SU-DHL-6 (cell line): Measurements from ENCODE around the gene MYL6.

Experiments
- H2AFZ ChIP-seq: fragments of 200-600 bp; sonication (generic); 2 replicates; pipeline ENCODE4 v1.6.1; 2014; ENCODE audit warnings: low read depth, mild to moderate bottlenecking, moderate library complexity, mixed read lengths, antibody characterized with exemption, low read length; ENCODE audit not compliant: severe bottlenecking
- H3F3A ChIP-seq: fragments of 200-600 bp; shearing (Covaris generic); 2 replicates; pipeline ENCODE4 v1.6.0; 2016; ENCODE audit warnings: antibody characterized with exemption, mild to moderate bottlenecking; ENCODE audit not compliant: insufficient read depth
- H3K27ac ChIP-seq: fragments of 200-600 bp; sonication (generic); 2 replicates; pipeline ENCODE4 v1.5.1; 2016; ENCODE audit warnings: low read depth, mild to moderate bottlenecking, low read length, moderate library complexity, mixed read lengths
- H3K27me3 ChIP-seq: fragments of 200-600 bp; sonication (generic), shearing (Covaris generic); 2 replicates; pipeline ENCODE4 v1.6.0; 2014; ENCODE audit warnings: mild to moderate bottlenecking, low read length
- H3K36me3 ChIP-seq: fragments of 200-600 bp; sonication (generic); 2 replicates; pipeline ENCODE4 v1.6.1; 2014; ENCODE audit warnings: mild to moderate bottlenecking, low read length, mixed read lengths
- H3K4me2 ChIP-seq: fragments of 300-600, 200-600 bp; shearing (Covaris generic), sonication (generic); 2 replicates; pipeline ENCODE4 v1.6.0; 2014; ENCODE audit warnings: low read length, low read depth, mild to moderate bottlenecking; ENCODE audit not compliant: poor library complexity, severe bottlenecking
- H3K4me3 ChIP-seq: fragments of 200-600 bp; sonication (generic); 2 replicates; pipeline ENCODE4 v1.5.1; 2014; ENCODE audit warnings: antibody characterized with exemption, low read length, mild to moderate bottlenecking, mixed read lengths; ENCODE audit not compliant: insufficient read depth, poor library complexity, severe bottlenecking
- H3K79me2 ChIP-seq: fragments of 200-600 bp; sonication (generic); 2 replicates; pipeline ENCODE4 v1.6.1; 2014; ENCODE audit warnings: mild to moderate bottlenecking, low read length, moderate library complexity; ENCODE audit not compliant: insufficient read depth
- H3K9ac ChIP-seq: fragments of 200-600 bp; sonication (generic); 2 replicates; pipeline ENCODE4 v1.7.0; 2014; ENCODE audit warnings: mild to moderate bottlenecking, low read length
- H3K9me2 ChIP-seq: fragments of 200-600 bp; sonication (generic); replicated peaks from 2 replicates; pipeline ENCODE4 v1.6.1; 2014; ENCODE audit warnings: low read length; ENCODE audit not compliant: insufficient read depth
- H3K9me3 ChIP-seq: fragments of 200-600 bp; sonication (generic); 2 replicates; pipeline ENCODE4 v1.6.1; 2014; ENCODE audit warnings: low read length, mixed read lengths; ENCODE audit not compliant: insufficient read depth
- H4K20me1 ChIP-seq: fragments of 200-600 bp; sonication (generic); 2 replicates; pipeline ENCODE4 v1.6.1; 2014; ENCODE audit warnings: low read depth, mild to moderate bottlenecking, antibody characterized with exemption, low read length, moderate library complexity, mixed read lengths
- CTCF ChIP-seq: fragments of 200-600 bp; sonication (generic); IDR thresholded peaks from one replicate; pipeline ENCODE4 v1.5.1; 2017; ENCODE audit warnings: antibody characterized with exemption, mild to moderate bottlenecking, low read length, moderate library complexity; ENCODE audit not compliant: insufficient read depth, poor library complexity, severe bottlenecking
- EZH2phosphoT487 ChIP-seq: fragments of 200-600 bp; sonication (generic), shearing (Covaris generic); conservative IDR thresholded peaks from 2 replicates; pipeline ENCODE4 v1.6.1; 2018; ENCODE audit warnings: mild to moderate bottlenecking, antibody characterized with exemption, low read length, moderate library complexity, mixed read lengths

The MYL6 gene

DNA sequence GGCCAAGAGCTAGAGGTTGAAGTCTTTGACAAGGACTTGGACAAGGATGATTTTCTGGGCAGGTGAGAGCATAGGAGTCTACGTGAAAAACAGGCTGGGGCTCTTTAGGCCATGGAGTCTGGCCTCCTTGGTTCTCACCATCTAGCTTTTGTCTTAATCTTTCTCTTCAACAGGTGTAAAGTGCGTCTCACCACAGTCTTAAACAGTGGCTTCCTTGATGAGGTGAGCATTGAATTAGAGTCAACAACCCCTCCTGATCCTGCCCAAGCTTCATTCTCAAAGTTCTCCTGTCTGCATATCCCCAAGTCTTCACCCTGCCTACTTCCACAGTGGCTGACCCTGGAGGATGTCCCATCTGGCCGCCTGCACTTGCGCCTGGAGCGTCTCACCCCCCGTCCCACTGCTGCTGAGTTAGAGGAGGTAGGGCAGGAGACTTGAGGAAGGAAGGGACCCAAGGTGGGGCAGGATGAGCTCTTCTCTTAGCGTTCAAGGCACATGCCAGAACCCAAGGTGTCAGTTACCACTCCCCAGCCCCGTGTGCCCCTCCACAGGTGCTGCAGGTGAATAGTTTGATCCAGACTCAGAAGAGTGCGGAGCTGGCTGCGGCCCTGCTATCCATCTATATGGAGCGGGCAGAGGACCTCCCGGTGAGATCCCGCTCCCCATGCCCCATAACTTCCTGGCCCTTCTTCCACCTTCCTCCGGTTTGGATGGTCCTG, 20.1 kb upstream of the MYL6 start:
- H3K4me3 ChIP-seq, result no peak overlapping the region
- H3K9me3 ChIP-seq, result no peaks in the 10 kb centered on the region
- peaks cover 3% of the 10 kb centered on the region; the same call in 1 of the 2 replicates for H3K36me3 ChIP-seq
- H3K9ac ChIP-seq, result no peak overlapping the region
- H3K79me2 ChIP-seq, result no peaks in the 10 kb centered on the region
- H3K9me2 ChIP-seq, result no peaks in the 10 kb centered on the region
- no peak overlapping the region for H3K27ac ChIP-seq
- TF ChIP-seq EZH2phosphoT487, result no peak
- H2AFZ ChIP-seq, result no peak overlapping the region
- no peaks in the 10 kb centered on the region for H3F3A ChIP-seq
- no peaks in the 10 kb centered on the region for H4K20me1 ChIP-seq
- H3K4me2 ChIP-seq, result no peak overlapping the region
- H3K27me3 ChIP-seq, result no peaks in the 10 kb centered on the region

DNA sequence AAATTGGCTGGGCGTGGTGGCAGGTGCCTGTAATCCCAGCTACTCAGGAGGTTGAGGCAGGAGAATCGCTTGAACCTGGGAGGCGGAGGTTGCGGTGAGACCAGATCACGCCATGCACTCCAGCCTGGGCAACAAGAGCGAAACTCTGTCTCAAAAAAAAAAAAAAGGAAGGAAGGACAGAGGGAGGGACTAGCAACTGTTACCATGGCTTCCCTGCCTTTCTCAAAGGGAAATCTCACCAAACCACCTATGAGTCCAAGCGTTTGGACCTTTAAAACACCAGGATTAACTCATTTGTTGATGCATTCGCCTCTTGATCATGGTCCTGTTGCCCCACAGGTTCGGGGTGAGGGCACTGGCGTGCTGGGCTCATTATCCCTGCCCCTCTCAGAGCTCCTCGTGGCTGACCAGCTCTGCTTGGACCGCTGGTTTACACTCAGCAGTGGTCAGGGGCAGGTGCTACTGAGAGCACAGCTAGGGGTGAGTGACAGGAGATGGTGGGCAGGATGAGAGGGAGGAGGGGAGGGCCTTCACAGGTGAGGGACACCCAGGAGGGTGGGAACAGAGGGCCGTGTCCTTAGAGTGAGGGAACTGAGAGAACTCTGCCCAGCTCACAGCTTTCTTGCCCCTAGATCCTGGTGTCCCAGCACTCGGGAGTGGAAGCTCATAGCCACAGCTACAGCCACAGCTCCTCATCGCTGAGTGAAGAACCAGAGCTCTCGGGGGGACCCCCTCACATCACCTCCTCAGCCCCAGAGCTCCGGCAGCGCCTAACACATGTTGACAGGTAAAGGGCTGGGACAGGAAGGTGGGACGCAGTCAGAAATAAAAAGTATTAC, 16.0 kb upstream of the MYL6 start:
- peaks cover 3% of the 10 kb centered on the region; the same call in 1 of the 2 replicates for H3K36me3 ChIP-seq
- no peak overlapping the region for H2AFZ ChIP-seq
- H3K4me3 ChIP-seq, result no peak overlapping the region
- H3K27ac ChIP-seq, result no peak overlapping the region
- H3K9me2 ChIP-seq, result no peaks in the 10 kb centered on the region
- H4K20me1 ChIP-seq, result no peaks in the 10 kb centered on the region
- H3K4me2 ChIP-seq, result no peak overlapping the region
- no peaks in the 10 kb centered on the region for H3K79me2 ChIP-seq
- no peaks in the 10 kb centered on the region for H3K27me3 ChIP-seq
- H3K9me3 ChIP-seq, result no peaks in the 10 kb centered on the region
- 0 out of 2 replicates have a peak, but pooled peaks cover 7% of the 10 kb centered on the region for H3F3A ChIP-seq
- no peak for TF ChIP-seq CTCF
- TF ChIP-seq EZH2phosphoT487, result no peak
- no peak overlapping the region for H3K9ac ChIP-seq

GRCh38 chr12:56143217-56143616, 14.9 kb upstream of the MYL6 start:
- Histone ChIP-seq H3K79me2 (no peaks in the 10 kb centered on the region), H3K9me3 (no peaks in the 10 kb centered on the region), H2AFZ (no peak overlapping the region), H3K36me3 (peaks cover 3% of the 10 kb centered on the region; the same call in 1 of the 2 replicates), H3K4me2 (no peak overlapping the region), H3K27me3 (no peaks in the 10 kb centered on the region), H3F3A (0 out of 2 replicates have a peak, but pooled peaks cover 7% of the 10 kb centered on the region), H4K20me1 (no peaks in the 10 kb centered on the region), H3K27ac (no peak overlapping the region), H3K4me3 (no peak overlapping the region), H3K9me2 (no peaks in the 10 kb centered on the region), H3K9ac (no peak overlapping the region)
- TF ChIP-seq CTCF (no peak), EZH2phosphoT487 (no peak)
